GM23338 (cell line): Measurements from ENCODE around the gene PTPRN2. TPM values are rescaled to one million over a fixed set of nuclear protein-coding genes. Genes with fewer than 3 reads are reported as not detected.

Experiments used
- ATAC-seq: fragments of 200-7000 bp; cut with Tn5 transposase; 3 replicates; pipeline ENCODE4 v1.9.1; 2020
- DNase-seq: peaks from one replicate; pipeline ENCODE4 v3.0.0-alpha.2; 2015; ENCODE audit warnings: low spot score
- H2AFZ ChIP-seq: fragments of 200-600 bp; sonication (generic); 2 replicates; pipeline ENCODE4 v1.8.0; 2016; ENCODE audit warnings: antibody characterized with exemption, mild to moderate bottlenecking, moderate library complexity
- H3F3A ChIP-seq: fragments of 200-600 bp; sonication (generic); replicated peaks from 2 replicates; pipeline ENCODE4 v1.8.0; 2017; ENCODE audit warnings: antibody characterized with exemption, mixed run types, low read depth
- H3K27ac ChIP-seq: fragments of 200-600 bp; sonication (generic); 2 replicates; pipeline ENCODE4 v1.6.1; 2016; ENCODE audit warnings: low read depth
- H3K27me3 ChIP-seq: fragments of 200-600 bp; sonication (generic); 2 replicates; pipeline ENCODE4 v1.8.0; 2016; ENCODE audit warnings: mild to moderate bottlenecking, mixed run types, moderate library complexity; ENCODE audit not compliant: insufficient read depth
- H3K36me3 ChIP-seq: fragments of 200-600 bp; sonication (generic); 2 replicates; pipeline ENCODE4 v1.8.0; 2016; ENCODE audit warnings: mild to moderate bottlenecking; ENCODE audit not compliant: insufficient read depth
- H3K4me1 ChIP-seq: fragments of 200-600 bp; sonication (generic); 2 replicates; pipeline ENCODE4 v1.8.0; 2016; ENCODE audit warnings: mild to moderate bottlenecking, moderate library complexity; ENCODE audit not compliant: insufficient read depth
- H3K4me2 ChIP-seq: fragments of 200-600 bp; sonication (generic); 2 replicates; pipeline ENCODE4 v1.7.1; 2017; ENCODE audit warnings: mixed run types
- H3K4me3 ChIP-seq: fragments of 200-600 bp; sonication (generic); 2 replicates; pipeline ENCODE4 v1.6.1; 2016; ENCODE audit warnings: mixed run types
- H3K79me2 ChIP-seq: fragments of 200-600 bp; sonication (generic); replicated peaks from 2 replicates; pipeline ENCODE4 v1.8.0; 2017; ENCODE audit warnings: mild to moderate bottlenecking; ENCODE audit not compliant: insufficient read depth
- H3K9me2 ChIP-seq: fragments of 200-600 bp; sonication (generic); 2 replicates; pipeline ENCODE4 v1.8.0; 2017; ENCODE audit not compliant: insufficient read depth
- H4K20me1 ChIP-seq: fragments of 200-600 bp; sonication (generic); replicated peaks from 2 replicates; pipeline ENCODE4 v1.8.0; 2017; ENCODE audit warnings: mild to moderate bottlenecking; ENCODE audit not compliant: insufficient read depth
- H3K27ac Mint-ChIP-seq: 2 replicates; pipeline ENCODE4 v1.8.0; 2020; ENCODE audit warnings: inconsistent platforms, mild to moderate bottlenecking, moderate library complexity, mixed read lengths
- H3K27me3 Mint-ChIP-seq: 3 replicates; pipeline ENCODE4 v1.8.0; 2022; ENCODE audit warnings: low read depth, mild to moderate bottlenecking, moderate library complexity, mixed read lengths, inconsistent platforms; ENCODE audit not compliant: insufficient read depth, poor library complexity
- H3K36me3 Mint-ChIP-seq: 3 replicates; pipeline ENCODE4 v1.8.0; 2021; ENCODE audit warnings: low read depth, mild to moderate bottlenecking, inconsistent platforms, moderate library complexity, mixed read lengths
- H3K4me1 Mint-ChIP-seq: 3 replicates; pipeline ENCODE4 v1.8.0; 2020; ENCODE audit warnings: mild to moderate bottlenecking, inconsistent platforms, mixed read lengths
- H3K4me3 Mint-ChIP-seq: 3 replicates; pipeline ENCODE4 v1.8.0; 2021; ENCODE audit warnings: moderate library complexity, mild to moderate bottlenecking, inconsistent platforms, mixed read lengths
- H3K9me3 Mint-ChIP-seq: 3 replicates; pipeline ENCODE4 v1.8.0; 2020; ENCODE audit warnings: moderate library complexity, mild to moderate bottlenecking, inconsistent platforms, mixed read lengths
- CREB1 ChIP-seq: fragments of 250-450 bp; sonication (Bioruptor Pico); IDR thresholded peaks from 2 replicates; pipeline ENCODE4 v1.5.0; 2020; ENCODE audit warnings: low read depth, mild to moderate bottlenecking, moderate library complexity
- CTCF ChIP-seq, 2 experiments: fragments of 200-600 bp in 1 of 2; sonication (generic) in 1 of 2; conservative IDR thresholded peaks; 2 replicates each; pipeline versions ENCODE4 v1.5.1 to v1.6.1; 2016 to 2017; ENCODE audit warnings: antibody characterized with exemption in 2 of 2, low read depth in 2 of 2, mild to moderate bottlenecking in 2 of 2, moderate library complexity in 1 of 2
- ETS1 ChIP-seq: IDR thresholded peaks from 2 replicates; pipeline ENCODE4 v1.6.1; 2016; ENCODE audit warnings: antibody characterized with exemption
- EZH2 ChIP-seq: fragments of 200-600 bp; sonication (generic); IDR thresholded peaks from one replicate; pipeline ENCODE4 v1.8.0; 2017; ENCODE audit warnings: antibody characterized with exemption, mild to moderate bottlenecking, low read depth; ENCODE audit not compliant: unreplicated experiment
- EZH2phosphoT487 ChIP-seq: fragments of 200-600 bp; sonication (generic); IDR thresholded peaks from one replicate; pipeline ENCODE4 v1.8.1; 2018; ENCODE audit warnings: antibody characterized with exemption; ENCODE audit not compliant: unreplicated experiment
- JUNB ChIP-seq: IDR thresholded peaks from one replicate; pipeline ENCODE4 v1.6.1; 2016; ENCODE audit warnings: antibody characterized with exemption; ENCODE audit not compliant: unreplicated experiment
- NANOG ChIP-seq: IDR thresholded peaks from 2 replicates; pipeline ENCODE4 v1.6.1; 2016; ENCODE audit warnings: antibody characterized with exemption, borderline replicate concordance
- POLR2AphosphoS5 ChIP-seq: IDR thresholded peaks from 2 replicates; pipeline ENCODE4 v1.6.1; 2016; ENCODE audit warnings: antibody characterized with exemption, low read depth
- REST ChIP-seq: IDR thresholded peaks from one replicate; pipeline ENCODE4 v1.6.1; 2018; ENCODE audit warnings: antibody characterized with exemption; ENCODE audit not compliant: unreplicated experiment
- STAT1 ChIP-seq: IDR thresholded peaks from one replicate; pipeline ENCODE4 v1.6.1; 2016; ENCODE audit warnings: antibody characterized with exemption; ENCODE audit not compliant: unreplicated experiment
- ZNF114 ChIP-seq: fragments of 250-450 bp; sonication (Bioruptor Pico); IDR thresholded peaks from 2 replicates; pipeline ENCODE4 v1.5.0; 2020; ENCODE audit warnings: mild to moderate bottlenecking, moderate library complexity
- ZNF331 ChIP-seq: fragments of 250-450 bp; sonication (Bioruptor Pico); IDR thresholded peaks from 2 replicates; pipeline ENCODE4 v1.5.0; 2020; ENCODE audit warnings: low read depth, mild to moderate bottlenecking, moderate library complexity
- ZNF462 ChIP-seq: fragments of 250-450 bp; sonication (Bioruptor Pico); IDR thresholded peaks from 2 replicates; pipeline ENCODE4 v1.5.0; 2020; ENCODE audit warnings: mild to moderate bottlenecking, moderate library complexity
- polyA plus RNA-seq: library from polyadenylated mRNA; unstranded; fragments of >200 nt; fragmentation: Nextera tagmentation; extraction: Ambion mirVana; gene quantifications from 2 replicates; pipeline ENCODE4 v1.2.1, GENCODE V29; 2016
- total RNA-seq: library from RNA; depleted of rRNA; stranded (reverse); fragments of >200 nt; shearing (Covaris generic); gene quantifications from 2 replicates; pipeline ENCODE4 v1.2.3, GENCODE V29; 2014

PTPRN2 gene
- total and polyA plus RNA-seq, 2 experiments from 2014 or later, result 0.87 to 4.0 TPM

GRCh38 chr7:157994319-157994718, 593.3 kb downstream of the PTPRN2 start:
- Mint-ChIP-seq H3K9me3 (peaks cover 95% of the 10 kb centered on the region), H3K27me3 (peaks cover 14% of the 10 kb centered on the region), H3K4me1 (no peaks in the 10 kb centered on the region), H3K27ac (no peak overlapping the region), H3K4me3 (no peak overlapping the region), H3K36me3 (peaks cover 43% of the 10 kb centered on the region)
- H3K4me2 ChIP-seq, result no peak overlapping the region
- H4K20me1 ChIP-seq, result no peaks in the 10 kb centered on the region
- TF ChIP-seq EZH2 (no peak), CTCF (conservative IDR thresholded peaks at IDR 0.05; ENCODE audit: low read depth in 2 of 2) (no peak), ETS1 (no peak), EZH2phosphoT487 (no peak), POLR2AphosphoS5 (no peak), ZNF462 (CRISPR knock-in tag) (no peak), ZNF114 (CRISPR knock-in tag) (no peak), ZNF331 (no peak), CREB1 (CRISPR knock-in tag) (no peak), REST (no peak), NANOG (no peak), STAT1 (no peak), JUNB (no peak)
- DNase-seq (no peak), ATAC-seq (no peak)
- H3F3A ChIP-seq, result no peaks in the 10 kb centered on the region
- H3K36me3 ChIP-seq, result no peaks in the 10 kb centered on the region
- H3K4me3 ChIP-seq, result no peak overlapping the region
- no peaks in the 10 kb centered on the region for H3K9me2 ChIP-seq
- no peaks in the 10 kb centered on the region for H3K4me1 ChIP-seq
- no peaks in the 10 kb centered on the region for H3K79me2 ChIP-seq
- H3K27me3 ChIP-seq, result no peaks in the 10 kb centered on the region
- H2AFZ ChIP-seq, result no peak overlapping the region
- H3K27ac ChIP-seq, result no peak overlapping the region
